ENCODE measurements around the gene CLRN2. TPM values are rescaled to one million over a fixed set of nuclear protein-coding genes. Genes with fewer than 3 reads are reported as not detected.

CLRN2 gene
- total RNA-seq, 1 experiment from 2014 or later = not detected

- no TSS peak for BruUV-seq (replicated peaks)
- no peaks in the 10 kb centered on the region for H3K27me3 ChIP-seq (ENCODE audit: control insufficient read depth, insufficient read depth, low read length)
- POLR2A ChIA-PET = no interaction called here
- H3K9me3 ChIP-seq (ENCODE audit: control insufficient read depth, insufficient read depth, low read depth, low read length) = no peaks in the 10 kb centered on the region
- no peak for TF ChIP-seq TCF7L2 (IDR thresholded peaks at IDR 0.05; ENCODE audit: low read depth, low read length)
- no peak for TF ChIP-seq REST (IDR thresholded peaks at IDR 0.05; ENCODE audit: insufficient read depth in 1 of 2, low read depth in 2 of 2, low read length in 1 of 2)
- TF ChIP-seq SIN3A (IDR thresholded peaks at IDR 0.05; ENCODE audit: borderline replicate concordance, insufficient read depth, low read depth, low read length) = no peak
- intact Hi-C loops (cut with micrococcal nuclease; ENCODE audit: unreplicated experiment) = no loop called here
- no peak for DNase-seq (ENCODE audit: low read depth, low spot score)
- CTCF ChIA-PET = no interaction called here
- ATAC-seq = no peak
- no peaks in the 10 kb centered on the region for H3K4me1 ChIP-seq (ENCODE audit: control insufficient read depth, insufficient read depth, low read length)
- no peak overlapping the region for H3K4me3 ChIP-seq (ENCODE audit: low read depth in 2 of 2, low read length in 2 of 2)
- no peak overlapping the region for H3K27ac ChIP-seq (ENCODE audit: low read length)
- in situ Hi-C loops (cut with HindIII; ENCODE audit: low pct_unique_long_range_greater_than_20kb, low sequenced_read_pairs) = no loop called here
- H3K36me3 ChIP-seq (ENCODE audit: control insufficient read depth, insufficient read depth, low read length) = no peaks in the 10 kb centered on the region
Measured at GRCh38 chr4:17482716-17483115, 32.2 kb upstream of the CLRN2 start.

GRCh38 chr4:17489123-17489522, 25.8 kb upstream of the CLRN2 start:
- no peak for DNase-seq (ENCODE audit: low read depth, low spot score)
- ATAC-seq = no peak
- Histone ChIP-seq H3K9me3 (ENCODE audit: control insufficient read depth, insufficient read depth, low read depth, low read length) (no peaks in the 10 kb centered on the region), H3K27ac (ENCODE audit: low read length) (no peak overlapping the region), H3K4me1 (ENCODE audit: control insufficient read depth, insufficient read depth, low read length) (no peaks in the 10 kb centered on the region), H3K4me3 (ENCODE audit: low read depth in 2 of 2, low read length in 2 of 2) (no peak overlapping the region), H3K27me3 (ENCODE audit: control insufficient read depth, insufficient read depth, low read length) (no peaks in the 10 kb centered on the region), H3K36me3 (ENCODE audit: control insufficient read depth, insufficient read depth, low read length) (no peaks in the 10 kb centered on the region; the same call in 1 of the 2 replicates)
- in situ Hi-C loops (cut with HindIII; ENCODE audit: low pct_unique_long_range_greater_than_20kb, low sequenced_read_pairs) (no loop called here), intact Hi-C loops (cut with micrococcal nuclease; ENCODE audit: unreplicated experiment) (no loop called here)
- CTCF ChIA-PET = no interaction called here
- POLR2A ChIA-PET = no interaction called here
- no TSS peak for BruUV-seq (replicated peaks)
- TF ChIP-seq CTCF (IDR thresholded peaks at IDR 0.05) = no peak
- TF ChIP-seq SIN3A (IDR thresholded peaks at IDR 0.05; ENCODE audit: borderline replicate concordance, insufficient read depth, low read depth, low read length) = no peak
- no peak for TF ChIP-seq TCF7L2 (IDR thresholded peaks at IDR 0.05; ENCODE audit: low read depth, low read length)
- no peak for TF ChIP-seq REST (IDR thresholded peaks at IDR 0.05; ENCODE audit: insufficient read depth in 1 of 2, low read depth in 2 of 2, low read length in 1 of 2)
- no peak for TF ChIP-seq POLR2AphosphoS5 (IDR thresholded peaks at IDR 0.05; ENCODE audit: low read depth, low read length)
